Caco-2 (cell line): ENCODE data around the gene NTN5. TPM values are rescaled to one million over a fixed set of nuclear protein-coding genes. Genes with fewer than 3 reads are reported as not detected.
A peak's percentile ranks its signal among the peaks of the same experiment; 100 is the strongest.

Experiments used
- BruUV-seq: library from RNA; stranded (reverse); fragments of 400-500 nt; replicated peaks from 2 replicates; lab custom pipeline; 2021; lab: Mats Ljungman, UMichigan
- CTCF ChIA-PET: fragments of 300-600 bp; sonication (Branson Sonifier 250); formaldehyde crosslinking; loops from one replicate; lab custom pipeline; 2022; ENCODE audit warnings: antibody characterized with exemption; lab: Charles Lee
- POLR2A ChIA-PET: fragments of 300-600 bp; sonication (Branson Sonifier 250); formaldehyde crosslinking; loops from one replicate; lab custom pipeline; 2022; ENCODE audit warnings: antibody characterized with exemption; lab: Charles Lee
- DNase-seq, 2 experiments: peaks; one replicate each; pipeline versions ENCODE4 v3.0.0 to v3.0.0-alpha.2; 2020 to 2022
- H3K27me3 ChIP-seq: replicated peaks from 2 replicates; pipeline ENCODE4 v1.6.0; 2011; ENCODE audit warnings: low read length; ENCODE audit not compliant: control insufficient read depth, insufficient read depth
- H3K36me3 ChIP-seq: 2 replicates; pipeline ENCODE4 v1.5.1; 2011; ENCODE audit warnings: low read length; ENCODE audit not compliant: control insufficient read depth, insufficient read depth
- H3K4me1 ChIP-seq: fragments of 250-450 bp; sonication (Bioruptor Pico); 2 replicates; pipeline ENCODE4 v1.5.1; 2020; ENCODE audit warnings: mild to moderate bottlenecking
- H3K4me3 ChIP-seq: 2 replicates; pipeline ENCODE4 v1.5.1; 2011; ENCODE audit warnings: low read depth, mild to moderate bottlenecking, control low read depth, low read length
- H3K9me3 ChIP-seq: fragments of 250-450 bp; sonication (Bioruptor Pico); 2 replicates; pipeline ENCODE4 v1.5.1; 2020; ENCODE audit warnings: mild to moderate bottlenecking, moderate library complexity
- H3K27ac Mint-ChIP-seq: one replicate; pipeline ENCODE4 v1.8.0; 2022; ENCODE audit warnings: mixed read lengths; ENCODE audit not compliant: unreplicated experiment
- H3K27me3 Mint-ChIP-seq: one replicate; pipeline ENCODE4 v1.8.0; 2022; ENCODE audit warnings: mixed read lengths; ENCODE audit not compliant: insufficient read depth, unreplicated experiment
- H3K36me3 Mint-ChIP-seq: one replicate; pipeline ENCODE4 v1.8.0; 2022; ENCODE audit warnings: mild to moderate bottlenecking, mixed read lengths; ENCODE audit not compliant: insufficient read depth, unreplicated experiment
- H3K4me1 Mint-ChIP-seq: one replicate; pipeline ENCODE4 v1.8.0; 2022; ENCODE audit warnings: low read depth, mixed read lengths; ENCODE audit not compliant: unreplicated experiment
- H3K4me3 Mint-ChIP-seq: one replicate; pipeline ENCODE4 v1.8.0; 2022; ENCODE audit warnings: mild to moderate bottlenecking, moderate library complexity, mixed read lengths; ENCODE audit not compliant: unreplicated experiment
- H3K9me3 Mint-ChIP-seq: one replicate; pipeline ENCODE4 v1.8.0; 2022; ENCODE audit warnings: mixed read lengths; ENCODE audit not compliant: unreplicated experiment
- intact Hi-C: fragments of 100-400 bp; cut with micrococcal nuclease; formaldehyde crosslinking; loops from one replicate; pipeline ENCODE4 v1.10.0; 2022; ENCODE audit not compliant: unreplicated experiment
- total RNA-seq: library from RNA; stranded (reverse); gene quantifications from 2 replicates; pipeline ENCODE4 v1.2.3, GENCODE V29; 2022
- TF ChIP-seq, protein P1 (sequence below), 2 experiments: fragments of 200-600 bp in 1 of 2; IDR thresholded peaks; 1 replicate in 1 of 2; 2 replicates in 1 of 2; pipeline versions ENCODE4 v1.5.1 to v1.8.0; 2011 to 2022; ENCODE audit warnings: antibody characterized with exemption in 1 of 2, control low read depth in 1 of 2, inconsistent platforms in 1 of 2, low read depth in 1 of 2, low read length in 1 of 2, mild to moderate bottlenecking in 1 of 2, moderate library complexity in 1 of 2; ENCODE audit not compliant: insufficient read depth in 1 of 2, severe bottlenecking in 1 of 2, unreplicated experiment in 1 of 2

Gene NTN5
- total RNA-seq, 1 experiment from 2014 or later, result 0.34 TPM

DNA sequence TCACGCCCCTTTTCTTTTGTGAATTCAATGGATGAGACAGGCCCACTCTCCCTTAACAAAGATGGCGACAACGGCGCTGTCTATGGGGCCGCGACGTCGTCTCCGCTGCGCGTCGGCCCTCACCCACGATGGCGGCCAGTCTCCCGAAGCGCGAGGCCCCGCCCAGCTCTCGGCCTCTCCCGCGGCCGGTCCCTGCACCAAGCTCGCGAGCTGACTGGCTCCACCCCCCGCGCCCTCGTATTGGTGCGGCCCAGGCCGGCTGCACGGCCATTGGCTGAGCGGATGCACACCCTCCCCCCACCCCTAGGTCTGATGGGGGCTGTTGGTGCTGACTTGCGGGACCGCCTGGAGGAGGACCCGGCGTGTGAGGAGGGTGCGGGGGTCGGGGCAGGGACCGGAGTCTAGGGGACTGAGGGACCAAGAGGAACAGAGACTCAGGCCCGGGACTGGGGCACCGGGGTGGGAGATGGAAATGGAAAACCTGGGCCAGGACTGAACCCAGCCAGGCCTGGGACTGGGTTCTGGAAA, 48.7 kb downstream of the NTN5 start:
- peaks cover 48% of the 10 kb centered on the region for H3K4me1 Mint-ChIP-seq
- peak overlapping the region; percentile 63 for H3K4me3 ChIP-seq
- no TSS peak for BruUV-seq
- TF ChIP-seq, protein P1, sequence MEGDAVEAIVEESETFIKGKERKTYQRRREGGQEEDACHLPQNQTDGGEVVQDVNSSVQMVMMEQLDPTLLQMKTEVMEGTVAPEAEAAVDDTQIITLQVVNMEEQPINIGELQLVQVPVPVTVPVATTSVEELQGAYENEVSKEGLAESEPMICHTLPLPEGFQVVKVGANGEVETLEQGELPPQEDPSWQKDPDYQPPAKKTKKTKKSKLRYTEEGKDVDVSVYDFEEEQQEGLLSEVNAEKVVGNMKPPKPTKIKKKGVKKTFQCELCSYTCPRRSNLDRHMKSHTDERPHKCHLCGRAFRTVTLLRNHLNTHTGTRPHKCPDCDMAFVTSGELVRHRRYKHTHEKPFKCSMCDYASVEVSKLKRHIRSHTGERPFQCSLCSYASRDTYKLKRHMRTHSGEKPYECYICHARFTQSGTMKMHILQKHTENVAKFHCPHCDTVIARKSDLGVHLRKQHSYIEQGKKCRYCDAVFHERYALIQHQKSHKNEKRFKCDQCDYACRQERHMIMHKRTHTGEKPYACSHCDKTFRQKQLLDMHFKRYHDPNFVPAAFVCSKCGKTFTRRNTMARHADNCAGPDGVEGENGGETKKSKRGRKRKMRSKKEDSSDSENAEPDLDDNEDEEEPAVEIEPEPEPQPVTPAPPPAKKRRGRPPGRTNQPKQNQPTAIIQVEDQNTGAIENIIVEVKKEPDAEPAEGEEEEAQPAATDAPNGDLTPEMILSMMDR (IDR thresholded peaks at IDR 0.05; ENCODE audit: insufficient read depth in 1 of 2, low read depth in 1 of 2, low read length in 1 of 2, severe bottlenecking in 1 of 2, unreplicated experiment in 1 of 2), result no peak
- H3K4me1 ChIP-seq, result peaks cover 50% of the 10 kb centered on the region
- no peaks in the 10 kb centered on the region; the same call in 1 of the 2 replicates for H3K36me3 ChIP-seq
- no peaks in the 10 kb centered on the region for H3K9me3 ChIP-seq
- H3K27me3 ChIP-seq, result no peaks in the 10 kb centered on the region
- H3K4me3 Mint-ChIP-seq, result peak overlapping the region; percentile 87
- intact Hi-C loops, result loop anchor here (1.0 kb wide), 1 partner anchor 9 kb away; no protein-coding TSS in a partner anchor
- no peaks in the 10 kb centered on the region for H3K27me3 Mint-ChIP-seq
- ChIA-PET CTCF (interaction anchor here (0.6 to 1.3 kb wide), 6 partner anchors 15 to 233 kb away, joined by 3 to 6 read pairs (median 4); partner anchors contain the start of gene KDELR1), POLR2A (interaction anchor here (0.8 to 1.9 kb wide), 6 partner anchors 9 to 260 kb away, joined by 3 to 21 read pairs (median 6); partner anchors contain the start of genes DBP, SYNGR4 and TMEM143)
- H3K27ac Mint-ChIP-seq, result peak overlapping the region; percentile 87
- DNase-seq, result peak; percentile 99
- no peaks in the 10 kb centered on the region for H3K9me3 Mint-ChIP-seq
- peaks cover 64% of the 10 kb centered on the region for H3K36me3 Mint-ChIP-seq

DNA sequence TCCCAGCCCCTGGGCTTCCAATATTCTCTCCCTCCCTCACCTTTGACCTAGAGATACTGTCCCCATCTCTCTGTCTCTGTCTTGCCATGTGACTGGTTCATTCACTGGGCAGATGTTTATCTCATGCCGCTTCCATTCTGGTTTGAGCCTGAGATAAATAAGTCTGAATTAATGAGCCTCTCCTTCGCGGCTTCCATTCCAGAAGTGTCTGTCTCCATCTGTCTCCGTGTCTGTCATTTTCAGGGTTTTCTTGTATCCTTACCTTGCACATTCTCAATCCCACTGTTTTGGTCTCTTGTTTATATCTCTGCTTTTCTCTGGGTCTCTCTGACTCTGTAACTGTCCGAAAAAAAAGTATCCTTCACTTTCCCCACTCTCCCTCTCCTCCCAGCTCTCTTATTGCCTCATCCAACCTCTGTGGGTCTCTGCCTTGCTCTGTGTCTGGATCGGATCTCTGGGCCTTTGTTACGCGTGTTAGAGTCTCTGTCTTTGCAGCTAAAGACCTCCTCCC, 49.2 kb downstream of the NTN5 start:
- no peaks in the 10 kb centered on the region for H3K9me3 Mint-ChIP-seq
- POLR2A ChIA-PET, result interaction anchor here (0.6 to 1.9 kb wide), 7 partner anchors 10 to 1227 kb away, joined by 3 to 21 read pairs (median 5); partner anchors contain the start of genes DBP, PTOV1, SYNGR4 and TMEM143
- intact Hi-C loops, result loop anchor here (1.0 kb wide), 1 partner anchor 10 kb away; no protein-coding TSS in a partner anchor
- H3K27me3 Mint-ChIP-seq, result no peaks in the 10 kb centered on the region
- H3K36me3 Mint-ChIP-seq, result peaks cover 64% of the 10 kb centered on the region
- Histone ChIP-seq H3K4me1 (peaks cover 50% of the 10 kb centered on the region), H3K36me3 (no peaks in the 10 kb centered on the region; the same call in 1 of the 2 replicates), H3K27me3 (no peaks in the 10 kb centered on the region), H3K4me3 (peak overlapping the region; percentile 19), H3K9me3 (no peaks in the 10 kb centered on the region)
- H3K27ac Mint-ChIP-seq, result peak overlapping the region; percentile 87
- peaks cover 46% of the 10 kb centered on the region for H3K4me1 Mint-ChIP-seq
- DNase-seq, result no peak
- BruUV-seq, result no TSS peak
- CTCF ChIA-PET, result interaction anchor here (0.9 to 1.3 kb wide), 5 partner anchors 15 to 232 kb away, joined by 3 to 6 read pairs (median 4); partner anchors contain the start of gene KDELR1
- H3K4me3 Mint-ChIP-seq, result peak overlapping the region; percentile 87
- TF ChIP-seq, protein P1 (IDR thresholded peaks at IDR 0.05; ENCODE audit: insufficient read depth in 1 of 2, low read depth in 1 of 2, low read length in 1 of 2, severe bottlenecking in 1 of 2, unreplicated experiment in 1 of 2), result no peak
